Neural cell (in vitro differentiated cells): ENCODE data around the gene IL17RD.

ENCODE experiments used
- CTCF ChIP-seq: fragments of 450-650 bp; IDR thresholded peaks from 2 replicates; pipeline ENCODE4 v1.5.1; 2014; ENCODE audit warnings: antibody characterized with exemption, mild to moderate bottlenecking, moderate library complexity; ENCODE audit not compliant: poor library complexity, severe bottlenecking
- EP300 ChIP-seq: fragments of 450-650 bp; conservative IDR thresholded peaks from 2 replicates; pipeline ENCODE4 v1.6.1; 2014; ENCODE audit warnings: antibody characterized with exemption, mild to moderate bottlenecking, moderate library complexity; ENCODE audit not compliant: poor library complexity, severe bottlenecking
- EZH2 ChIP-seq: fragments of 200-600, 300-800 bp; shearing (Covaris generic), sonication (generic); IDR thresholded peaks from 2 replicates; pipeline ENCODE4 v1.6.1; 2014; ENCODE audit warnings: antibody characterized with exemption, low read length, borderline replicate concordance, mild to moderate bottlenecking; ENCODE audit not compliant: insufficient read depth, poor library complexity, severe bottlenecking
- POLR2AphosphoS5 ChIP-seq: IDR thresholded peaks from 2 replicates; pipeline ENCODE4 v1.6.1; 2012
- RAD21 ChIP-seq: fragments of 450-650 bp; conservative IDR thresholded peaks from 2 replicates; pipeline ENCODE4 v1.6.1; 2014; ENCODE audit warnings: antibody characterized with exemption, mild to moderate bottlenecking, moderate library complexity
- SMC3 ChIP-seq: fragments of 450-650 bp; conservative IDR thresholded peaks from 2 replicates; pipeline ENCODE4 v1.6.1; 2014; ENCODE audit warnings: antibody characterized with exemption, mild to moderate bottlenecking, moderate library complexity; ENCODE audit not compliant: poor library complexity
- TAF1 ChIP-seq: IDR thresholded peaks from 2 replicates; pipeline ENCODE4 v1.6.1; 2012; ENCODE audit warnings: low read depth
- TF ChIP-seq, protein P1 (sequence below): IDR thresholded peaks from 2 replicates; pipeline ENCODE4 v1.6.1; 2012; ENCODE audit warnings: borderline replicate concordance

GRCh38 chr3:57076422-57076951 is 88.7 kb downstream of the IL17RD start:
- TF ChIP-seq POLR2AphosphoS5: no peak
- no peak for TF ChIP-seq CTCF
- no peak for TF ChIP-seq RAD21
- no peak for TF ChIP-seq EP300
- TF ChIP-seq EZH2: no peak
- no peak for TF ChIP-seq TAF1
- TF ChIP-seq, protein P1, sequence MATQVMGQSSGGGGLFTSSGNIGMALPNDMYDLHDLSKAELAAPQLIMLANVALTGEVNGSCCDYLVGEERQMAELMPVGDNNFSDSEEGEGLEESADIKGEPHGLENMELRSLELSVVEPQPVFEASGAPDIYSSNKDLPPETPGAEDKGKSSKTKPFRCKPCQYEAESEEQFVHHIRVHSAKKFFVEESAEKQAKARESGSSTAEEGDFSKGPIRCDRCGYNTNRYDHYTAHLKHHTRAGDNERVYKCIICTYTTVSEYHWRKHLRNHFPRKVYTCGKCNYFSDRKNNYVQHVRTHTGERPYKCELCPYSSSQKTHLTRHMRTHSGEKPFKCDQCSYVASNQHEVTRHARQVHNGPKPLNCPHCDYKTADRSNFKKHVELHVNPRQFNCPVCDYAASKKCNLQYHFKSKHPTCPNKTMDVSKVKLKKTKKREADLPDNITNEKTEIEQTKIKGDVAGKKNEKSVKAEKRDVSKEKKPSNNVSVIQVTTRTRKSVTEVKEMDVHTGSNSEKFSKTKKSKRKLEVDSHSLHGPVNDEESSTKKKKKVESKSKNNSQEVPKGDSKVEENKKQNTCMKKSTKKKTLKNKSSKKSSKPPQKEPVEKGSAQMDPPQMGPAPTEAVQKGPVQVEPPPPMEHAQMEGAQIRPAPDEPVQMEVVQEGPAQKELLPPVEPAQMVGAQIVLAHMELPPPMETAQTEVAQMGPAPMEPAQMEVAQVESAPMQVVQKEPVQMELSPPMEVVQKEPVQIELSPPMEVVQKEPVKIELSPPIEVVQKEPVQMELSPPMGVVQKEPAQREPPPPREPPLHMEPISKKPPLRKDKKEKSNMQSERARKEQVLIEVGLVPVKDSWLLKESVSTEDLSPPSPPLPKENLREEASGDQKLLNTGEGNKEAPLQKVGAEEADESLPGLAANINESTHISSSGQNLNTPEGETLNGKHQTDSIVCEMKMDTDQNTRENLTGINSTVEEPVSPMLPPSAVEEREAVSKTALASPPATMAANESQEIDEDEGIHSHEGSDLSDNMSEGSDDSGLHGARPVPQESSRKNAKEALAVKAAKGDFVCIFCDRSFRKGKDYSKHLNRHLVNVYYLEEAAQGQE: no peak
- TF ChIP-seq SMC3: no peak
